Activated T-cell treated with anti-CD3 and anti-CD28 coated beads, Interleukin-2, amount 50 U/mL, for 48 hours (primary cell): ENCODE results near the gene TMEM52.

Experiments used
- DNase-seq, 2 experiments: peaks; one replicate each; pipeline ENCODE4 v3.0.0-alpha.2; 2020

The TMEM52 gene

DNA sequence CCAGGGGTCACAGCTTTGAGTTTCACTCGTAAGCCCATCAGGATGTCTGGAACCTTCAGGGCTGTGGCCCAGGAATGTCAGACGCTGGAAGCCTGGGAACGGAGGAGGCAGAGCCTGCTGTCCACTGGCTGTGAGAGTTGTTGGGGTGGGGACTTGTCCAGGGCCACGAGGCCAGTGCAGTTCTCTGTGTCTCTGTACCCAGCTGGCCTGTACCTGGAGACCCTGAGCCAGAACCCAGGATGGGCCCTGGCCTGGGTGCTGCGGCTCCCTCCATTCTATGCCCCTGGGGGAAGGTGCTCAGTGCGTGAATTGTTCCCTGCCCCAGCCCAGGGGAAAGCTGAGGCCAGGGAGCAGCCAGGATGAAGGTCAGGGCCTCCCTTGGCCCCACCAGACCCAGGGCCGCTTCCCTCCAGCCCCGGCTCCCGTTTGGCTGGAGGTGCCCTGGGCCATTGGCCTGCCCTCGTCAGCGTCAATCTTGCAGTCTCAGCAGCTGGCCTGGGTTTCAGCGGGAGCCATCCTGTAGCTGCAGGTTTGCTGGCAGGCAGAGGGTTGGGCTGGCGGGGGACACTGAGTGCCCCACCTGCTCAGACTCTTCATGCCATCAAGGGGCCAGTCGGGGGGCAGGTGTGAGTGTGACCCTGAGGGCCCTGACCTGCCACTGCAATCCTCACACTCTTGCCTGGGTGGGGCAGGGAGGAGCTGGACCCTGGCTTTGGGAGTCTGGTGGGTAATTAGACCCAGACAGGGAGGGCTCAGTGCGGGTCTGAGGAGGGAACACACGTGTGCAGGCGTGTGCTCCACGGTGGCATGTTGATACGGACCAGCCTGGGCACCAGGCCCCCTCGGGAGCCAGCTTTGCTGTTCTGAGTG is 4.7 kb downstream of the TMEM52 start:
- DNase-seq, result no peak

DNA sequence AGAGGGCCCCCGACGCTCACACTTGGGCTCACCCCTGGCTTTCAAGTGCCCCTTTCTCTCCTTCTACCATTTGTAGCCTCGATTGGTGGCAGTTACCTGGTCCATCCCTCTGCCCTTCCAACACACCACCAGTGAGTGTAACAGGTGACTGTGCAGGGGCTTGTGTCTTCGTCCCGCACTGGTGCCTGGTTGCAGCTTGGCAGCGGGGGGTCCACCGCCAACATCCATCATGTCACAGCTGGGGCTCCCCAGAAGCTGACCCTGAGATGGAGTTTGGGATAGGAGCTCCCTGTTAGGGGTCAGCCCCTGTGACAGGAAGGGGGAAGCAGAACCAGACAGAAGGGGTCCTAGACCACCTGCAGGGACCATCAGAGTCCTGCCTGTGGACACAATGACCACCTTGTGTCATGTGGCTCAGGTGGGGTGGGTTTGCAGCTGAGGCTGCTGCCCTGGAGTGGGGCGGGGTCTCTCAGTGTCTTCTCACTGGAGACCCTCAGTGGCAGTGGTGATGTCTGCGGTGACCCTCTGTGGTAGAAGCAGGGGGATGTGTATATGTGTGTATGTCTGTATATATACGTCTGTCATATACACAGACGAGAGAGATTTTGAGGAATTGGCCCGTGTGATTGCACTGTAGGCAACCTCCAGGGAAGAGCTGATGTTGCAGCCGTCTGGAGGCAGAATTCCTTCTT is 7.6 kb downstream of the TMEM52 start:
- no peak for DNase-seq

DNA sequence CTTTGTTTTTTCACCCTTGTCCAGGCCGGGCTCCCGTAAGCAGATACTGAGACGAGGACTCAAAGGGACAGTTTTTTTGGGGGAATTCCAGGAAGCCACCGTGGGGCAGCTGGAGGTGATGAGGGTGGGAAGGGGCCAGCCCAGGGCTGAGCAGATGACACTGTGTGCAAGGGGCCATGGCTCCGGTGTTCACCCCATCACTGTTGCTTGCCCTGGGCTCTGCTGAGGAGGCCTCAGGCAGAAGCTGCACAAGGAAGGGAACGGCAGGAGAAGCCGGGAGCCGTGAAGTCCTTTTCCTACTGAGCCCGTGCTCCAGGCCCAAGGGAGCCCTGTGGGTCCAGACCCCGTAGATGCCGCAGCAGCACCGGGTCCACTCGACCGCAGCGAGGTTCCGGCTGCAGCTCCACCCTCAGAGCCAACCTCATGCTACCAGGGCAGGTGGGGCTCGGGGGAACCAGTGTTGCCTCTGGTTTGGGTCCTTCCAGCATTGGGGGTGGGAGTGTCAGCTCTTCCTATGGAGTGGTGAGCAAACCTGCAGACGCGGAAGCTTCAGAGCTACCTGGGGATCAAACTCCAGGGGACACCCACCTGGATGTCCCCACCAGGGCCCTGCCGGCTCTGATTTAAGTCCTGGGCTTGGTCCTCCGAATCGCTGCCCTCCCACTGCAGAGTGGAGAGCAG is 8.3 kb downstream of the TMEM52 start:
- DNase-seq, result no peak

DNA sequence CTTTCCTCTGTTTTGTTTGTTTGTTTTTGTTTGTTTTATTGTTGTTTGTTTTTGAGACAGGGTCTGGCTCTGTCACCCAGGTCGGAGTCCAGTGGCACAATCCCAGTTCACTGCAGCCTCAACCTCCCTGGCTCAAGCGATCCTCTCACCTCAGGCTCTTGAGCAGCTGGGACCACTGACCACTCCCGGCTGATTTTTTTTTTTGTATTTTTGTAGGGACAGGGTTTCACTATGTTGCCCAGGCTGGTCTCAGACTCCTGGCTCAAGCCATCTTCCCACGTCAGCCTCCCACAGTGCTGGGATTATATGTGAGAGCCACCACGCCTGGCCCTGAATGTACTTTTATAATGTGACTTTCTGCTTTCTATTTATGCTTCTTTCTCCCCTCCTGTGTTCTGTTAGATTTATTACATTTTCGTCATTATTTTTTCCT is 9.0 kb downstream of the TMEM52 start:
- no peak for DNase-seq

DNA sequence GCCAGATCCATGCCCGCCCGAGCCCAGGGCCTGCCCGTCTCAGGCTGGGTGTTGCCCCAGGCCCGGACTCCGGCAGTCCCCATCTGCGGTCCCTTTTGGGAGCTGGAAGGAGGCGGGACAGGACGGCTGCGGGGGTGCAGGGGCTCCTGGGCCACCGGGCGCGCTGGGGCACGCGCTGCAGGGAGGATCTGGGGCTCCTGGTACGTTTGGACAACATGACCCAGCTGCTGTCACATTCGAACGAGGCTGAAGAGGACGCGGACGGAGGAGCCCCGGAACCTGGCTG is 10.6 kb downstream of the TMEM52 start:
- no peak for DNase-seq

DNA sequence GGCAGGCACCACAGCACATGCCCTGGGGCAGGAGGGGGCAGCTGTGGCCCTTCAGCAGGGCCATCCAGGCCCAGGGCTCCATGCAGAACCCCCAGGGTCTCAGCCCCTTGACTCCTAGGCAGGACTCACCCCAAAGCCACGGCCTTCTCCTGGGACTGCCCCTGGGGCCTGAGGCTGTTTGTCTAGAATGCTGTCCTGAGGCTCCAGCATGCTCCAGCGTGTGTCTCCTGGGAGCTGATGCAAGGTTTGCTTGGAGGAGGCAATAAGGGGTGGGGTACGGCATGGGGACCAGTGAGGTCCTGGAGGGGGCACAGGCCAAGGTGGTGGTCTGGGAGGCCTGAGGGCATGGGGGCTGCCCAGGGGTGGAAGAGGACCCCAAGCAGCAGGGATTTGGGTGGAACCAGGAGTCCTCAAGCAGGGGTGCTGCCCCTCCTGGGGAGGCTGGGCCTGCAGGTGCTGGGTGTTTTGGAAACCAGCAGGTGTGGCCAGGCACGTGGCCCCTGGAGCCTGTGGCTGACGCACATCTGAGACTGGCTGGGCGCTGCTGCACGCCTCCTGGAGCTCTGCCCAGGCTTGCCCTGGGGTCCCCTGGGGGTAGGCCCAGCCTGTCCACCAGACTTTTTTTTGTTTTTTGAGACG is 11.9 kb downstream of the TMEM52 start:
- DNase-seq, result no peak

DNA sequence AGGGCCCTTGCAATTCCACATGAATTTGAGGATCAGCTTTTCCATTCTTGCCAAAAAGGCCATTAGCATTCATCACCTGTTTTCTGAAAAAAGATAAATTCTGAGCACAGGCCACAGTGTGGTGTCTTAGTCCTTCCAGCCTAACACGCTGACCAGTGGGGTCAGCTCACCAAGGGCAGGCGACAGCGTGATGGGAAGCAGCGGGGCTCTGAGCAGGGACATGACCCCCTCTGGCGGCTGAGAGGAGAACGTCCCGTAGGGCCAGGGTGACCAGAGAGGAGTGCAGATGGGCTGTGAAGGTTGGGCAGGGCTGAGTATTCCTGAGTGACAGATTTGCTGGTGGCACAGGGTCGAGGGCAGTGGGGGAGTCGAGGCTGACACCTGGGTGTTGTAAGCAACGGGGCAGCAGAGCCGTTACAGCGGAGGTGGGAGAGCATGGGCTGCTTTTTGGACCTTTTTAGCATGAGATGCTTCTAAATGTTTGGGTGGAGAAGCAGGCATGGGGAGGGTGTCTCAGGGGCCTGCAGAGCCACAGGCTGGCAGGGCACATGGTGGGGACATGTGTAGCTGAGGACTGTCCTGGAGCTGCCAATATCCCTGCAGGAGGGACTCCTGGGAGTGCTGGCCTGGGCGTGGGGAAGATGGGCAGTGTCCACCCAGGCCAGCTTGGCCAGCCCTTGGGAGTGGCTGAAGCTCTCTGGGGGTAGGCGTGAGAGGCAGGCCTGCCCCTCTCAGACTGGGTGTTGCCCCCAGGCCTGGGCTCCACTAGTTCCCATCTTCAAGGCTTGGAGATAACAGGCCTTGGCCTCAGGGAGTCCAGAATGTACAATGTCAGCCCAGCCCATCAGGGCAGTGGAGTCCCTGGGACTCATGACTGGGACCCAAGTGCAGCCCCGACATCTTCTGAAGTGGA is 12.6 kb downstream of the TMEM52 start:
- DNase-seq, result peak; percentile 81 to 83

DNA sequence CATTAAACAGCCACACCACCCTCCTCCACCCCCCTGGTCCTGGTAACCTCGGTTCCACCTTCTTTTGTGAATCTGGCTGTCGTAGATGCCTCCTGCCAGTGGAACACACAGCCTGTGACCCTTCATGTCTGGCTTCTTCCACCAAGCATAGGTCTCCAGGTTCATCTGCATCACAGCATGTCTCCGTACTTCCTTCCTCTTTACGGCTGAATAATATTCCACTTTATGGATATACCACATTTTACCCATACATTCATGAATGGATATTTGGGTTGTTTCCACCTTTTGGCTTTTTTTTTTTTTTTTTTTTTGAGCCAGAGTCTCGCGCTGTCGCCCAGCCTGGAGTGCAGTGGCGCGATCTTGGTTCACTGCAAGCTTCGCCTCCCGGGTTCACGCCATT is 15.9 kb downstream of the TMEM52 start:
- DNase-seq, result no peak

DNA sequence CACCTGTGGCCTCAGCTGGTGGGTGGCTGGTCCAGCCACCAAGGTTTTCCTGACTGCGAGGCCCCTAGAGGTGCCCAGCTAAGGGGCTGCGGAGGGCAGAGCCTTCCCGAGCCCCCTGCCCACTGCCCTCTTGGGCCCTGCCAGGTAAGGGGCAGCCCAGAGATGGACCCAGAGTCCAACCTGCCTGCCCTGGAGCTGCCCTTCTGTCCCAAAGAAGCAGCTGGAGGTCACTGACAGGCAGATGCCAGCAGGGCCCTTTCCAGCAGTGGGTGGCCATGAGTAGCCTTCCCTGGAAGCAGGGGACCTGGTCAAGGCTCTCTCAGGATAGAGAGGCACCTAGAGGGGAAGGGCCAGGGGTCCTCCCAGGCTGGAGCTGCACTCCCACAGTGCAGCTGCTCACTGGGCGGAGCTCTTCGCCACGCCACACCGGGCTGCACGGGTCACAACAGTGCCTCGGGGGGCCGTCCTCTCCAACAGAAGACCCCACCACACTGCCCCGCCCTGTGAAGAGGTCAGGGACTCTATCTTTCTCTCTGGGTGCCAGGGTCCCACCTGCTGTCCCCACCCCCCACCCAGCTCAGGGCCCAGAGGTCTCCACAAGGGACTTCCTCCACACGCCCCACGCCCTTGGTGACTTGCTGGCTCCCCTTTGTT is 17.3 kb downstream of the TMEM52 start:
- no peak for DNase-seq

DNA sequence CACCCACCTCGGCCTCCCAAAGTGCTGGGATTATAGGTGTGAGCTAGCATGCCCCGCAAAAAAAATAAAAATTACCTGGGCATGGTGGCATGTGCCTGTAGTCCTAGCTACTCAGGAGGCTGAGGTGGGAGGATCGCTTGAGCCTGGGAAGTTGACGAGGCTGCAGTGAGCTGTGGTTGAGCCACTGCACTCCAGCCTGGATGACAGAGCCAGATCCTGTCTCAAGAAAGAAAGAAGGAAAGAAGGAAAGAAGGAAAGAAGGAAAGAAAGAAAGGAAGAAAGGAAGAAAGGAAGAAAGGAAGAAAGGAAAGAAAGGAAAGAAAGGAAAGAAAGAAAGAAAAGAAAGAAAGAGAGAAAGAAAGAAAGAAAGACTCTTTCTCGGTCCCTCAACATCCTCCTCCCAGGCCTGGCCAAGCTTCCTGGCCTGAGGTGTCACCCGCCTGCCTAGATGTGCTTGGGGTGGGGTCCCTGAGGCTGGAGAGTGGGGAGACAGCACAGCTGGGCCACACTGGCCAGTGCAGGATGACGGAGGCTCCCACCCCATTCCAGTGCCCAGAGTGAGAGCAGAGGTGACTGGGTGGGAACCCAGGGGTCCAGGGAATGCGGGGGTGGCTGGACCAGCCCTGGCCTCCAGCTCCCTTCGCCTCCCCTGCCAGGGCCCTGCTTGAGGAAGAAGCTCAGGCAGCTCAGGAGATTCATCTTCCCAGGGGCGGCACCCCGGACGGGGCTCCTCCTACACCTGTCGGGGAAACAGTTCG is 18.0 kb downstream of the TMEM52 start:
- no peak for DNase-seq

DNA sequence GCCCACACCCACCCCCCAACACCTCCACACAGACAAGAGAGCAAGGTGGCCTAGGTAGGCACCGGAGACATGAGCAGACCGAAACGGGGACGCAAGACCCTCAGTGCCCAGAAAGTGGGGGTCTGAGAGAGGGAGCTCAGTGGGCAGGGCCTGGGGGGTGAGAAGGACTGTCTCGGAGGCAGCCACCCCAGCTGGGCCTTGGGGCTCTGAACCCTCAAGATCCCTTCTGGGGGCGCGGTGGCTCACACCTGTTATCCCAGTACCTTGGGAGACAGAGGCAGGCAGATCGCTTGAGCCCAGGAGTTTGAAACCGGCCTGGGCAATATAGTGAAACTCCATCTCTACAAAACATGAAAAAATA is 19.1 kb downstream of the TMEM52 start:
- DNase-seq, result no peak

DNA sequence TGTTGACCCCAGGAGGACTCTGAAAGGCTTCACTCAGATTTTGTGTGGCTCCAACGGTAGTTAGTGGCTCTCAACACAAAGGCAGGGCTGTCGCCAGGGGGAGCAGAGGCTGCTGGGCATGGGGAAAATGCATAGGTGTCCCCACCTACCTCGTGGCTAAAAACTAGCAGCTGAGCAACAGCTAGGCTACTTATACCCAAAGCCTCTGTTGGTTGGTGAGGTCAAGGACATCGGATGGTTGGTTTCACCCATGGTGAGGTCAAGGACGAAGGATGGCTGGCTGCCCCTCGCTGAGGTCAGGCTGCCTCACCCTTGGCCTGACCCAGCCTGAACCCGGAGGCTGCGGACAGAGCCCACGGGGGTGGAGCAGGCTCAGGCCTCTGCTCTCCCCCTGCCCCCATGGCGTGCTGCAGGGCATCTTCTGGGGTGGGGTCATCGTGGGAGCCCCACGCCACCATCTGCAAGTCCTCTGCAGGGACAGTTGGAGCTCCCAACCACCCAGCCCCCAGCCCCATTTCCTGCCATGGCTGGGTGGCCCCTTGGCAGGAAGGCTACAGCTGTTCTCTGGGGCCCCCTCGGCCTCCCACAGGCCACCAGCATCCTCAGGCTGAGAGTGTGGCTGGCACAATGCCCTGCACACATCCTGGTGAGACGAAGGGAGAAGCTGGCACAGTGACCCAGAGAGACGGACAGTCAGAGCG is 19.7 kb downstream of the TMEM52 start:
- peak in 1 of 2 experiments; percentile 44 for DNase-seq

DNA sequence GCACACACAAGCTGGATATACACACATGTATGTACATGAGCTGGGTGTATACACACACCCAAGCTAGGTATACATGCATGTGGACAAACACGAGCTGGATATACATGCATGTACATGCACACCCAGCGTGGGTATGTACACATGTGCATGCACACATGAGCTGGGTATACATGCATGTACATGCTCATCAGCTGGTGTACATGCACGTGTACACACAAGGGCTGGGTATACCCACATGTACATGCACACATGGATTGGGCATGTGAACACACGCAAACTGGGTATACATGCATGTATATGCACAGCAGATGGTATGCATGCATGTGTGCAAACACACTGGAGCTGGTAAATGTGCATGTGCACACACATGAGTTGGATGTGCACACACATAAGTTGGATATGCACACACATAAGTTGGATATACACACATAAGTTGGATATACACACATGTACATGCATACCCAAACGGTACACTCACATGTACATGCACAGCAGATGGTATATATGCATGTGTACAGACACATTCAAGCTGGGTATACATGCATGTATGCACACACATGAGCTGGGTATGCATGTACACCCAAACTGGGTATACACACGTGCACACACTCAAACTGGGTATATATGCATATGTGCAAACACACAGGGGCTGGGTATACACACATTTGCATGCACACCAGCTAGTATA is 20.7 kb downstream of the TMEM52 start:
- no peak for DNase-seq

DNA sequence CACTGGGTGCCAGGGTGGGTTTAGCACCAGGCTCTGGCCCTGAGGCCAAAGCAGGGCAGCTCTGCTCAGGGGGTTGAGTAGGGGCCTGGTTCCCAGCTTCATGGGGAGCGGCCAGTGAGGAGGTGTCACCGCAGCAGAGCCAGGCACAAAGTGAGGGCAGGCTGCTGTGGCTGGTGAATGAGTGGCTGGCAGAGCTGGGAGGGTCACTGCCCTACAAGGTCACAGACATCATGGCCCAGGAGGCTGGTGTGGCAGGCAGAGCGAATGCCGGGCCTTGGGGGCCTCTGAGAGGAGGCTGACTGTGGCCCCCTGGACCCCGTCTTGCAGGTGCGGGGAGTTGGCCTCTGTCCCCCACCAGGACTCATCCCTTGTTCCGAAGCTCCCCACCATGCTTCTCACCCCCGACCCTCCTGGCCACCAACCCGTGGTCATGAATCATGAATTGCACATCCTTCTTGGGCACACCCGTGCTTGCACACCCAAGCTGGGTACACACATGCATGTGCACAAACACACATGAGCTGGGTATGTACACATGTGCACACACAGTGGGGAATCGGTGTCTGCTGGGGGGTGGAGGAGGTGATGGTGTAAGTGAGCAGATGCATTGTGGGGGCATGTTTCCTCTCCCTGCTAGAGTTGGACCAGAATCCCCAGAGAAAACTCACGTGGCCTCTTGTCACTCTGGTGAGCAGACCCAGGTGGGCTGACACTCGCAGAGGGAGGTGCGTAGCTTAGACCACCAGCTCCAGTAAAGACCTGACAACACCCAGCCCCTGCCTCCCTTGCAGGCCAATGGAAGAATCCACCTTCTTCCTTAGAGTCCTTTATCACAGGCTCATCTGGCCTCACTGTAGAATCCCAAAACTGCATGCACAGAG is 23.4 kb downstream of the TMEM52 start:
- DNase-seq, result no peak

DNA sequence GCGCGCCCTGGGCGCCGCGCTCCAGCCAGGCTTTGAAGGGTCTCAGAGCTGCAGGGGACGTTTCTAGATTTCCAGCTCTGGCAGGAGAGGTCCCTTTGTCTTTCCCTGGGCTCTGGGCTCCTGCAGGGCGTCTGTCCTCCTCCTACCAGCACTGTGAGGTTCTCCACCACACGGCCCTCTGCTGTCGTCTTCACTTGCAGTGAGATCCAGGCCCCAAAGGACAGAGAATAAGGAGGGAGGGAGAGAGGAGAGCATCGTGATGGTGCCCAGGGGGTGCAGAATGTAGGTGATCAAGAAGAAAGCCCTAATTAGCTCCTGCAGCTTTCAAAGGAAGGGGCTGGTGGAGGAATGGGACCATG is 24.0 kb downstream of the TMEM52 start:
- no peak for DNase-seq

DNA sequence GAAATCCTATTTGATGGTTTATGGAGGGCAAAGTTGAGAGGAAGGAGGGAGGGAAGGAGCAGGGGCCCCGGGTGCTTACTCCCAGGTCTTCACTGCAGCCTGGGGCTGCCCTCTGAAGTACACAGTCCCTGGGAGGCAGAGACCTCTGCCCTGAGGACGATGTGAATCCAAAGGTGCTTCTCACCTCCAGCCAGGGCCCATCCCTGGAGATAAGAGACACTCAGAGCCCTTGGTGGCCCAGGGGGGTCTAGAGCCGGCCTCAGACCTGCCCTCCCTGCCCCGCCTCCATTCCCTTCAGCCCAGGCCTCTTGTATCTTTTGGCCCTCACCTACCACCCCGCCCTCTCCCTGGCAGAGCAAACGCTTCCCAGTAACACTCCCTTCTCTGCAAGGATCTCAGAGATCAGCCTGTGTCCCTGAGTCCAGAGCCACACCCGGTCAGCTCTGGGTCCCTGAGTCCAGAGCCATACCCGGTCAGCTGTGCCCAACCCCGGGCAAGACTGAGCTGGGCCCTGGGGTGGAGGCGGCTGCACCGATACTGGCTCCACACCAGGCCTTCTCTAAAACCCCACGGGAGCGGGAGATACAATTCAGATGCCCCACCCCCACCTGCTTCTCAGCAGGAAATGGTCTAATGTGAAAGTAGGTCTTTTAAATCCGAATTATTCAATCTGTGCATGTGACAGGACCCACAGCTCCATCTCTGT is 24.6 kb downstream of the TMEM52 start:
- no peak for DNase-seq

DNA sequence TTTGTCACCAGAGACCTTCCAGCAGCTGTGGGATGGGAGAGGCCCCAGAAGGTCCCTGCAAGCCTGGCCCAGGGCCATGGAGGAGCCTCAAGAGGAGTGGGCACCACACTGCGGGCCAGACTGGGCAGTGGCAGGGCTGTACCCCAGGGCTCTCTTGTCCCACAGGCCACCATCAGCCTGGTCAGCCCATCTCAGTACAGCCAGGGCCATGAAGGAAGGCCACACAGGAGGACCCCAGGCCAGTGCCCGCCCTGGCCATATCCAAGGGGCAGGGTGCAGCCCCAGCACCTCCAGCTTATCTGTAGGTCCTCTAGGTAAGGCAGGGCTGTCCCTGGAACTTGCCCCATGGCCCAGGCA is 25.1 kb downstream of the TMEM52 start:
- no peak for DNase-seq

DNA sequence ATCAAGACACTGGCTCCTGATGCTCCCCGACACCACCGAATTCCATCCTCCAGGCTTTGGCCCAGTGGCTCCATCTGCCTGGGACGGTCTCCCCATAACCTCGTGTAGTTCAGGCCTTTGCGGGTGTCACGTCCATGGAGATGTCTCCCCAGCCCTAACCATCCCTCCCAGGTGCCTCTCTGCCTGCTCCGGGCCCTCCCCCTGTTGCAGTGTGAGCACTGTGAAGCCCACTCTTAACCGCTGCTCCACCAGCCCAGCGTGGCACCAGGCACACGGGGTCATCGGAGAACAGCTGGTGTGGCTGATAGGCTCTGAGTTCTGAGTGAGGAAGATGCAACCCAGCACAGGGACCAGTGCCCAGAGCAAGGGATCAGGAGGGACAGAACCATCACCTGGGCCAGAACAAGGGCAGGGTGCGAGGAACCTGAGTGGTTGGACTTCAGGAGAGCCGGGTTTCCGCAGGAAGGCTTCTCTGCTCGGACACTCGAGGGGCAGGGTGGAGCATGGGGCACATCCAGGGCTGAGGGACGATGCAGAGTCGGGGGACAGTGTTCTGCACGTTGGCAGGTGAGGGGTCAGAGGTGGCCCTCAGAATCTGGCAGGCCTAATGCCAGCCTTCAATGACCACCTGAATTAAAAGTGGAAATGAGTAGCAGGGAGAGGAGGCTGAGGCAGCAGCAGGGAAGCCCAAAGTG is 25.6 kb downstream of the TMEM52 start:
- no peak for DNase-seq
